OCI-LY1 (cell line): ENCODE measurements around the gene COX7C.

Source experiments
- H2AFZ ChIP-seq: fragments of 200-600 bp; sonication (generic), shearing (Covaris generic); 2 replicates; pipeline ENCODE4 v1.6.0; 2014; ENCODE audit warnings: antibody characterized with exemption, mild to moderate bottlenecking, low read length
- H3F3A ChIP-seq: fragments of 200-600 bp; sonication (generic), shearing (Covaris generic); 2 replicates; pipeline ENCODE4 v1.6.0; 2014; ENCODE audit warnings: mild to moderate bottlenecking, antibody characterized with exemption, low read length, moderate library complexity; ENCODE audit not compliant: insufficient read depth
- H3K27ac ChIP-seq: fragments of 200-600 bp; sonication (generic); 2 replicates; pipeline ENCODE4 v1.5.1; 2014; ENCODE audit warnings: low read length, mixed run types, mild to moderate bottlenecking, low read depth; ENCODE audit not compliant: poor library complexity, severe bottlenecking
- H3K27me3 ChIP-seq: fragments of 200-600 bp; sonication (generic); 2 replicates; pipeline ENCODE4 v1.6.0; 2014; ENCODE audit warnings: antibody characterized with exemption, mild to moderate bottlenecking, low read length, moderate library complexity; ENCODE audit not compliant: insufficient read depth
- H3K36me3 ChIP-seq: fragments of 200-600 bp; sonication (generic); 2 replicates; pipeline ENCODE4 v1.6.1; 2014; ENCODE audit warnings: mild to moderate bottlenecking, antibody characterized with exemption, low read length, moderate library complexity, mixed read lengths; ENCODE audit not compliant: insufficient read depth
- H3K4me1 ChIP-seq: fragments of 200-600 bp; sonication (generic); 2 replicates; pipeline ENCODE4 v1.5.1; 2014; ENCODE audit warnings: mild to moderate bottlenecking, low read length, moderate library complexity; ENCODE audit not compliant: insufficient read depth, severe bottlenecking
- H3K4me2 ChIP-seq: fragments of 200-600 bp; sonication (generic), shearing (Covaris generic); 2 replicates; pipeline ENCODE4 v1.6.1; 2014; ENCODE audit warnings: low read length
- H3K4me3 ChIP-seq: fragments of 200-600 bp; sonication (generic); 2 replicates; pipeline ENCODE4 v1.5.1; 2014; ENCODE audit warnings: low read length, low read depth, mild to moderate bottlenecking, mixed read lengths; ENCODE audit not compliant: poor library complexity, severe bottlenecking
- H3K79me2 ChIP-seq: fragments of 200-600 bp; shearing (Covaris generic); 2 replicates; pipeline ENCODE4 v1.6.1; 2016; ENCODE audit warnings: mixed run types, low read length, mixed read lengths; ENCODE audit not compliant: insufficient read depth
- H3K9ac ChIP-seq: fragments of 200-600 bp; sonication (generic), shearing (Covaris generic); 2 replicates; pipeline ENCODE4 v1.6.1; 2014; ENCODE audit warnings: mild to moderate bottlenecking, low read length, mixed read lengths
- H3K9me2 ChIP-seq: fragments of 200-600 bp; sonication (generic), shearing (Covaris generic); 2 replicates; pipeline ENCODE4 v1.6.1; 2014; ENCODE audit warnings: low read depth, mild to moderate bottlenecking, low read length, mixed read lengths
- H3K9me3 ChIP-seq: fragments of 200-600 bp; shearing (Covaris generic); 2 replicates; pipeline ENCODE4 v1.6.1; 2014; ENCODE audit warnings: low read length, mixed read lengths
- H4K20me1 ChIP-seq: fragments of 200-600 bp; sonication (generic), shearing (Covaris generic); 2 replicates; pipeline ENCODE4 v1.6.0; 2016; ENCODE audit warnings: mild to moderate bottlenecking, low read length; ENCODE audit not compliant: insufficient read depth
- CTCF ChIP-seq: fragments of 200-600 bp; sonication (generic), shearing (Covaris generic); IDR thresholded peaks from 2 replicates; pipeline ENCODE4 v1.5.1; 2017; ENCODE audit warnings: mild to moderate bottlenecking, antibody characterized with exemption, low read length, moderate library complexity, mixed read lengths
- EZH2 ChIP-seq: fragments of 200-600 bp; sonication (generic), shearing (Covaris generic); IDR thresholded peaks from 2 replicates; pipeline ENCODE4 v1.8.0; 2017; ENCODE audit warnings: borderline replicate concordance, mixed run types, mild to moderate bottlenecking, antibody characterized with exemption, low read length, moderate library complexity, mixed read lengths

Gene COX7C

GRCh38 chr5:86605881-86606280 lies 11.9 kb upstream of the COX7C start:
- Histone ChIP-seq H3K9me3 (no peaks in the 10 kb centered on the region), H2AFZ (no peak overlapping the region), H3K36me3 (no peaks in the 10 kb centered on the region), H3K4me3 (no peak overlapping the region), H3F3A (no peaks in the 10 kb centered on the region), H3K9me2 (no peaks in the 10 kb centered on the region), H3K4me1 (no peaks in the 10 kb centered on the region), H4K20me1 (no peaks in the 10 kb centered on the region), H3K9ac (no peak overlapping the region), H3K4me2 (no peak overlapping the region), H3K27me3 (no peaks in the 10 kb centered on the region), H3K27ac (no peak overlapping the region), H3K79me2 (no peaks in the 10 kb centered on the region)
- TF ChIP-seq CTCF: no peak
- no peak for TF ChIP-seq EZH2

- Histone ChIP-seq H2AFZ (no peak overlapping the region), H3K9ac (no peak overlapping the region), H3K9me2 (no peaks in the 10 kb centered on the region), H3K4me1 (peaks cover 5% of the 10 kb centered on the region), H3K9me3 (no peaks in the 10 kb centered on the region), H3K36me3 (no peaks in the 10 kb centered on the region; the same call in 1 of the 2 replicates), H3K79me2 (peaks cover 4% of the 10 kb centered on the region), H4K20me1 (no peaks in the 10 kb centered on the region), H3K27me3 (no peaks in the 10 kb centered on the region), H3F3A (no peaks in the 10 kb centered on the region), H3K27ac (no peak overlapping the region), H3K4me2 (no peak overlapping the region), H3K4me3 (no peak overlapping the region)
- TF ChIP-seq EZH2: no peak
- TF ChIP-seq CTCF: no peak
Measured at GRCh38 chr5:86613455-86613854, 4.3 kb upstream of the COX7C start.

GRCh38 chr5:86617309-86617755 lies 409 bp upstream of the COX7C start:
- H3K9ac ChIP-seq: no peak overlapping the region
- H3K36me3 ChIP-seq: peaks cover 35% of the 10 kb centered on the region
- H3K4me1 ChIP-seq: peaks cover 15% of the 10 kb centered on the region
- H3K4me3 ChIP-seq: peak overlapping the region; percentile 92
- peaks cover 12% of the 10 kb centered on the region for H3K79me2 ChIP-seq
- no peaks in the 10 kb centered on the region for H3K9me2 ChIP-seq
- H3K27me3 ChIP-seq: no peaks in the 10 kb centered on the region
- H4K20me1 ChIP-seq: no peaks in the 10 kb centered on the region
- H2AFZ ChIP-seq: peak overlapping the region; percentile 98
- H3F3A ChIP-seq: no peaks in the 10 kb centered on the region
- H3K9me3 ChIP-seq: no peaks in the 10 kb centered on the region
- TF ChIP-seq CTCF (no peak), EZH2 (no peak)
- H3K4me2 ChIP-seq: peak overlapping the region; percentile 31
- H3K27ac ChIP-seq: no peak overlapping the region
